ENCODE measurements around the gene ANKRD9. TPM values are rescaled to one million over a fixed set of nuclear protein-coding genes. Genes with fewer than 3 reads are reported as not detected.

ANKRD9 gene, protein sequence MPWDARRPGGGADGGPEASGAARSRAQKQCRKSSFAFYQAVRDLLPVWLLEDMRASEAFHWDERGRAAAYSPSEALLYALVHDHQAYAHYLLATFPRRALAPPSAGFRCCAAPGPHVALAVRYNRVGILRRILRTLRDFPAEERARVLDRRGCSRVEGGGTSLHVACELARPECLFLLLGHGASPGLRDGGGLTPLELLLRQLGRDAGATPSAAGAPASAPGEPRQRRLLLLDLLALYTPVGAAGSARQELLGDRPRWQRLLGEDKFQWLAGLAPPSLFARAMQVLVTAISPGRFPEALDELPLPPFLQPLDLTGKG
- 4.3 to 12.3 TPM (median 11.3 TPM) in 5 replicates for total RNA-seq (2022; extraction: Qiagen RNA extraction)

DNA sequence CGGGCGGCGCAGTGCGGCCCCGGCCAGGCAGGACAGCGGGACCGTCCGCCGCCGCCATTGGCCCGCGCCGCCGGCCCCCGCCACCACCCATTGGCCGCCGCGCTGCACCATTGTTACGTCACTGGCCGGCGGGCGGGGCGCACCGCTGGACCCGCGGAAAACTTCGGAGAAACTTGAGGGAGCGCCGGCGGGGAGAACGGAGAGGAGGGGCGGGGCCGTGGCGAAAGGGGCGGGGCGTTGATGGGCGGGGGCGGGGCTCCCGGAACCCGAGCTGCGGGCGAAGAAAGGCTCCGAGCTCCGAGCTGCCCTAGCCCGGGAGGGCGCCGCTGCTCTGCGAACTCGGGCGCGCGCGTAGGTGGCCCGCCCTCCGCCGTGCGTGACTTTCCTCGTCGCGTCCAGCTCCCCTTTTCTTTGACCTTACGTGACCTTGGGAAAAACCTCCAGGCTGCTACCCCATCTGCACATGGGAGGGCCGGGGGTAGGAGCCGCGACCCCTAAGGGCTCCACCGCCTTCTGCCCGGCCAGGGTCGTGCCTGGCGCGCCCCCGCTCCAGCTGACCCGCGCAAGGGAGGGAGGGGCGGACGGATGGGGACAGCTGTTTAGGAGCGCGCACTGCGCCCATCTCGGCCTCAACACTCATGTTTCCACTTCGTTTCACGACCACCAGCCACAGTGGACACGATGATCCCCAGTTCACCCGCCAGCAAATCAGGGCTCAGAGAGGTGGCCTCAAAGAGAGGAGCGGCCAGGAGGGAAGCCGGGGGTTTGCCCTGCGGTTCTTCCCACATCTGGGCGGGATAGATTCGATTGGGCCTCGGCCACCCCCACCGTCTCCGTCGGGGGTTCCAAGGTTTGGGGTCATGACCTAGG lies at the start of gene ANKRD9:
Gene ANKRD9, minus strand, starts transcription at position 31 of the 870 bp plus-strand sequence. CDS start 1,887 bp downstream, outside the sequence.

Other genes with a start within 250 kb of the ANKRD9 start
- 17.2 to 23.2 TPM (median 18.1 TPM) in 5 replicates for gene MOK, start 204.6 kb downstream of the ANKRD9 start, total RNA-seq (2022; extraction: Qiagen RNA extraction)
- 5.6 to 6.5 TPM (median 5.9 TPM) in 5 replicates for gene ZNF839, start 190.0 kb downstream of the ANKRD9 start, total RNA-seq (2022; extraction: Qiagen RNA extraction)
- 52.7 to 61.5 TPM (median 52.9 TPM) in 5 replicates for gene CINP, start 146.9 kb downstream of the ANKRD9 start, total RNA-seq (2022; extraction: Qiagen RNA extraction)
- gene TECPR2, start 146.8 kb downstream of the ANKRD9 start, total RNA-seq (2022; extraction: Qiagen RNA extraction): 5.7 to 8.2 TPM (median 6.9 TPM) in 5 replicates
- 29.7 to 44.8 TPM (median 39.7 TPM) in 5 replicates for gene RCOR1, start 82.9 kb upstream of the ANKRD9 start, total RNA-seq (2022; extraction: Qiagen RNA extraction)

Data from A549 treated with AZD2906 at 1 μM for 4 hours (cell line).